GM13976 (cell line): Measurements from ENCODE around the gene ALK.

ENCODE experiments used
- DNase-seq: peaks from one replicate; pipeline ENCODE4 v3.0.0; 2012; ENCODE audit warnings: low spot score
- in situ Hi-C: fragments of 300-500 bp; cut with MboI; formaldehyde crosslinking; loops from one replicate; pipeline ENCODE4 v1.12.0; 2022; ENCODE audit warnings: low sequenced_read_pairs, mixed read lengths, inconsistent platforms; ENCODE audit not compliant: unreplicated experiment
- TF ChIP-seq, protein P1 (sequence below): IDR thresholded peaks from 2 replicates; pipeline ENCODE4 v1.5.1; 2012; ENCODE audit warnings: borderline replicate concordance, mild to moderate bottlenecking; ENCODE audit not compliant: insufficient read depth; ENCODE audit errors: extremely low read depth, missing control alignments, control extremely low read depth

ALK gene

DNA sequence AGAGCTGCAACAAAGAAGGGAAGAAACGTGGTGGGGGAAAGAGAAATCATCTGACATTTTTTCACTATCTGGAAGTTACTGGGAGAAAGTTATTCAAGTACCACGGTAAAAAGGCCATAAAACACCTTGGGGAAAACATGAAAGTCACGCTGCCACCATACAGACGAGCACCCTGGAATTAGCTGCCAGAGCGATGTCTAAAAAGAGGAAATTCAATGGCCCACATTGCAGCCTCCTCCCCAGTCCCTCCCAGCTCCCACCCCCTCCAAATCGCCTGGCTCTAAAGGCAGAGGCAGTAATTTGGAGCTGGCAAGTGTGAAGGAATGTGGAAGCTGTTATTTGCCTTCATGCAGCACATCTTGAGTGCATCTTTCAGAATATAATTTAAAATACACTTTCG lies 192.0 kb downstream of the ALK start:
- in situ Hi-C loops, result no loop called here
- no peak for DNase-seq
- TF ChIP-seq, protein P1, sequence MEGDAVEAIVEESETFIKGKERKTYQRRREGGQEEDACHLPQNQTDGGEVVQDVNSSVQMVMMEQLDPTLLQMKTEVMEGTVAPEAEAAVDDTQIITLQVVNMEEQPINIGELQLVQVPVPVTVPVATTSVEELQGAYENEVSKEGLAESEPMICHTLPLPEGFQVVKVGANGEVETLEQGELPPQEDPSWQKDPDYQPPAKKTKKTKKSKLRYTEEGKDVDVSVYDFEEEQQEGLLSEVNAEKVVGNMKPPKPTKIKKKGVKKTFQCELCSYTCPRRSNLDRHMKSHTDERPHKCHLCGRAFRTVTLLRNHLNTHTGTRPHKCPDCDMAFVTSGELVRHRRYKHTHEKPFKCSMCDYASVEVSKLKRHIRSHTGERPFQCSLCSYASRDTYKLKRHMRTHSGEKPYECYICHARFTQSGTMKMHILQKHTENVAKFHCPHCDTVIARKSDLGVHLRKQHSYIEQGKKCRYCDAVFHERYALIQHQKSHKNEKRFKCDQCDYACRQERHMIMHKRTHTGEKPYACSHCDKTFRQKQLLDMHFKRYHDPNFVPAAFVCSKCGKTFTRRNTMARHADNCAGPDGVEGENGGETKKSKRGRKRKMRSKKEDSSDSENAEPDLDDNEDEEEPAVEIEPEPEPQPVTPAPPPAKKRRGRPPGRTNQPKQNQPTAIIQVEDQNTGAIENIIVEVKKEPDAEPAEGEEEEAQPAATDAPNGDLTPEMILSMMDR, result no peak

DNA sequence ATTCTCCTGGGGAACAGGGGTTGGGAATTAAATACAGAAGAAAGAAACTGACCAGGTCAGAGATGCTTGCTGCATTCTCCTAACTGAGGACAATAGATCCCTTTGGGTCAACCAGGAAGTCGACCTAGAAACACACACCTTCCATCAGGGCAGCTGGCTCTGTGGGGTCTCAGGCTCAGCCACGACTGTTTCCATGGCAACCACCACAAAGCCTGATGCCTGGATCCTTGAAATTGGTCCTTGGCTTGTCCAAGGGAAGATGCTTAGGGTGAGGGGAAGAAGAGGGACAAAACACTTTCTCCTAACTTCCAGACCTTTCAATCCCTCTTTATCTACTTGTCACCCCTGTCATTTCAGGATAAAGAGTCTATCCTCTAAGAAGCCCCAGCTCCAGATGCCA lies 194.4 kb downstream of the ALK start:
- TF ChIP-seq, protein P1, result no peak
- no peak for DNase-seq
- in situ Hi-C loops, result no loop called here

DNA sequence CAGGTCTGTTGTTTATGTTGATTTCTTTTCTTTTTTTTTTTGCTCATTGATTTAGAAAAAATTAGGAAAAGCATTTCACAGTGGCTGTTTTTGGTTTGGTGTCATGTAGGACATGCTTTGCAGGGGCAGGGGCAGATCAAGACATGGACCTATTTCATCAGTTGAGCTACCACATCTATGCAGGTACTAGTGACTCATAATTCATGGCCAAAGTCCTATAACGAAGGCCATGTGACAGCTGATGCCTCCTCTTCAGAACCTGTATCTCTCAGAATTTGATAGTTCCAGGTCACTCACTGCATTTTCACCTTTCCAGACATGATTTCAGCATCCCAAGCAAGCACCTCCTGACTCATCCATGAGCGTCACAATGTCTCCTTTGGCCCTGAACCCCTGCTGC lies 195.8 kb downstream of the ALK start:
- TF ChIP-seq, protein P1, result no peak

DNA sequence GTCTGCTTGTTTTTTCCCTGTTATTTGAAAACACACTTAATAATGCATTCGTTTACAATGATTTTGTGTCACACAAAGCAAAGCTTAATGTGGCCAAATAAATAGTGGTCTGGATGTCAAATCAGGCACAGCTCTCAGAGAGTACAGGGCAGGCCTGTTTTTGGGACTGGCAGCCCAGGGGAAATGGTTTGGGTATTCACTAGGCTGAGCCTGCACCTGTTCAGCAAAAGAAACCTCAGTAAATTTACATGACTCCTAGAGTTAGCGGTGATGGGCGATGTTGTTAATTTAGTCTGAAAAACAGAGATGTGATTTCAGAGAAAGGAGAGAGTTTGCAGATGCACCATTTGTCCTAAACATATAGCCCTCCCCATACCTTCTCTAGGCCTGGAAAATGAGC lies 197.1 kb downstream of the ALK start:
- TF ChIP-seq, protein P1, result no peak
- in situ Hi-C loops, result no loop called here
- DNase-seq, result no peak

More for the DNA sequence above, 195.8 kb downstream of the ALK start:
- DNase-seq, result no peak
- in situ Hi-C loops, result no loop called here

DNA sequence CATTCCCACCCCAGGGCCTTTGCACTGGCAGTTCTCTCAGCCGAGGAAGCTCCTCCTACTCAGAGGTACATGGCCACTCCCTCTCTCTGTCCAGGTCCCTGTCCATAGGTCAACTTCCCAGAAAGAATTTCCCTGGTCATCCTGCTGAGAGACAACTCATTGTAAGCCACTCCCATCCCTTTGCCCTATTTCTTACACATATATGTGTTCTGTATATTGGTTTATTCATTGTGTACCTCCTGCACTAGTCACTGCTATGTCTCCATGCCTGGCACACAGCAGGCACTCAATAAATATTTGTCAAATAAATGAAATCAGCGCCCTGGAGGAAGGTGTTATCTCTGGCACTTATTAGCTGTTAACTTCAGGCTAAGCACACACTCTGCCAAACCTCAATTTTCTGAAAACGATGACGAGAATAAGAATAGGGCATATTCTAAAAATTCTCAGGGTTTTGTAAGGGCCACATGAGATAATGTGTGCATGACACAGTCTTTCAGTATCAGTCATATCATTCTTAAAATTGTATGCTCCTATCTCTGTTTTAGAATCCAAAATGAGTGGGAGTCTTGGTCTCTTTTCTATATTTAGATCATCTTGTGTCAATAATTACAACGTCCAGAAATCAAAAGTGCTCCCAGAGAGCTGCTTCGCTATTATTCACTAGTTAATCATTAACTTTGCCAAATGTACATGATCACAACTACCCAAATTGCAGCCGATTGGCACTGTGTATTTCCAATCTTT lies 198.0 kb downstream of the ALK start:
- TF ChIP-seq, protein P1, result no peak
- in situ Hi-C loops, result no loop called here
- peak; percentile 50 for DNase-seq

DNA sequence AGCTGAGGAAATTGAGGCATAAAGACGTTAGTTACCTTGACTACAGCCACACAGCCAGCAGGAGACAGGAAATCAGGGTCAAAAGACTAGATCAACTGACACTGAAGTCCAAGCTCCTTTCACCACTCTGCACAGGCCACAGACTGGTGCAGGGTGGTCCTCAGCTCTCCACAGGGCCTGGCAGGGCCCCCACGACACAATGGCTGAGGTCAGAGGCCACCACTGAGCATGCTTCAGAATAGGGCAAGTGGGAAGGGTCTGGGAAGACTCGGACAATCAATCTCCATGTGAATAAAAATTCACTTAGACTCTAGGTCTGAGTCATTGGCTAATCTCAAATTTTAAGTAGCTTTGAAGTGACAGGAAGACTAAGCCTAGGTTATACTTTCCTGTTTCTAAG lies 201.7 kb downstream of the ALK start:
- TF ChIP-seq, protein P1, result no peak
- in situ Hi-C loops, result no loop called here
- DNase-seq, result no peak
